GM19463 (cell line): Measurements from ENCODE around the gene KCNH6.

Experiments
- ATAC-seq: cut with Tn5 transposase; IDR thresholded peaks from one replicate; pipeline ENCODE4 v1.9.1; 2021; ENCODE audit warnings: mild to moderate bottlenecking, moderate library complexity; ENCODE audit not compliant: unreplicated experiment

KCNH6 gene

GRCh38 chr17:63511331-63511730 lies 11.8 kb upstream of the KCNH6 start:
- no peak for ATAC-seq

- no peak for ATAC-seq
These were observed 10.8 kb upstream of the KCNH6 start for GRCh38 chr17:63512388-63512787.

DNA sequence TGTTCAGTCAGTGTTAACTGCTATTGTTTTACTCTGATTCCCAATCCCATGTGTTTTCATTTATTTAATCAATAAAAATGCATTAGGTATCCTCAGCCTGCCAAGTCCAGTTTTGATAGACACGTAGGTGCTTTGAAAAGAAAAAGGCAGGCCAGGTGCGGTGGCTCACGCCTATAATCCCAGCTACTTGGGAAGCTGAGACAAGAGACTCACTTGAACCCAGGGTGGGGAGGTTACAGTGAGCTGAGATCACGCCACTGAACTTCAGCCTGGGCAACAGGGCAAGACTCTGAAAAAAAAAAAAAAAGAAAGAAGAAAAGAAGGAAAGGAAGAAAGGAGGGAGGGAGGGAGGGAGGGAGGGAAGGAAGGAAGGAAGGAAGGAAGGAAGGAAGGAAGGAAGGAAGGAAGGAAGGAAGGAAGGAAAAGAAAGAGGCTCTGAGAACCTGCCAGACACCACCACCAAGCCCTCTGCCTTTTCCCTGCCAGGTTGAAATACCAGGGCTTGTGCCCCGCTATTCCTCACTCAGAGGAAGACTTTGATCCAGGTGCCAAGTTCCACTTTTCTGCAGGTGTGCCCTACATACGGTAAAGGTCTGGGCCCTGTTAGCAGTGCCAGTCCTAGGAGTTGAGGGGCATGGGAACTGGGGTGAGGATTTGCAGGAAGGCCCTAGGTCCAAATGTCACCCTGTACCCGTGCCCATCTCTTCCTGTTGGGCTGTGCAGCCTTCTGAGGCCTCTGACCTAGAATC lies 10.1 kb upstream of the KCNH6 start:
- no peak for ATAC-seq

GRCh38 chr17:63514477-63514876 lies 8.7 kb upstream of the KCNH6 start:
- no peak for ATAC-seq

- ATAC-seq = no peak
These were observed 8.2 kb upstream of the KCNH6 start for GRCh38 chr17:63514974-63515373.

- ATAC-seq = no peak
These were observed 7.7 kb upstream of the KCNH6 start for GRCh38 chr17:63515426-63515825.

DNA sequence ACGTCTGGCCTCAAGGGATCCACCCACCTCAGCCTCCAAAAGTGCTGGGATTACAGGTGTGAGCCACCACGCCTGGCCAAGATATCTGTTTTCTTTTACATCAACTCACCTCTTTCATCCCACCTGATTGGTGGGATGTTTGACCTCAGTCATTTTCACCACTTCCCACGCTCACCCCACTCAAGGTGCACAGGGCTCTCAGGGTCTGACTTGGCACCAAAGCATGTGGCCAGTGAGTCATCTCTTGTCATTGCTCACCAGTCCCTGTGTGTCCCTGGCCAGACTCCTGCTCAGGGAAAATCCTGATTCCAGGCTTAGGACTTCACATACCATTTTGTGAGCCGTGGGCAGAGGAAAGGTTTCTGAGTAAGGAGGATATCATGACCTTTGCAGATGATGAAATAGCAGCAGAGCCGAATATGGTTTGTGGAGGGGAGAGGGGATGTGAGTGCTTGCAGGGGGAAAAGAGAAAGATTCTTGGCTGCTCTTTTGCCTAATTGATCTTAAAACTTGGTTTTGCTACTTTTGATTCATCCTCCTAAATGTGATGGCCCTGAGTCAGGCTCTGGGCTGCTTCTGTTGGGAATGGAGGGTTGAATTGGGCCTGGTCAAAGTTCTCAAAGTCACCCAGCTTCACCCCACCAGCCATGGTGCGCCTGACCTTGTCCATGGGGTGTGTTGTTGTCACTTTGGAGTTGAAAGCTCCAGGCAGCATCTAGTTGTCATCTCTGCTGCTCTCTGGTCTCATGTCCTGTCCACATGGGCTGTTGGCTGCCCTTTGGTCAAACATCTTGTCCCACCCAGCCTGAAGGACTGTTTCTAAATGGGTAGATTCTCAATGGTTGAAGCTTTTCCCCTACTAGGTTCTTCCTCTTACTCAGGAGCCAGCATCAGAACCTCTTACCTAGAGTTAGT lies 6.0 kb upstream of the KCNH6 start:
- ATAC-seq = no peak

DNA sequence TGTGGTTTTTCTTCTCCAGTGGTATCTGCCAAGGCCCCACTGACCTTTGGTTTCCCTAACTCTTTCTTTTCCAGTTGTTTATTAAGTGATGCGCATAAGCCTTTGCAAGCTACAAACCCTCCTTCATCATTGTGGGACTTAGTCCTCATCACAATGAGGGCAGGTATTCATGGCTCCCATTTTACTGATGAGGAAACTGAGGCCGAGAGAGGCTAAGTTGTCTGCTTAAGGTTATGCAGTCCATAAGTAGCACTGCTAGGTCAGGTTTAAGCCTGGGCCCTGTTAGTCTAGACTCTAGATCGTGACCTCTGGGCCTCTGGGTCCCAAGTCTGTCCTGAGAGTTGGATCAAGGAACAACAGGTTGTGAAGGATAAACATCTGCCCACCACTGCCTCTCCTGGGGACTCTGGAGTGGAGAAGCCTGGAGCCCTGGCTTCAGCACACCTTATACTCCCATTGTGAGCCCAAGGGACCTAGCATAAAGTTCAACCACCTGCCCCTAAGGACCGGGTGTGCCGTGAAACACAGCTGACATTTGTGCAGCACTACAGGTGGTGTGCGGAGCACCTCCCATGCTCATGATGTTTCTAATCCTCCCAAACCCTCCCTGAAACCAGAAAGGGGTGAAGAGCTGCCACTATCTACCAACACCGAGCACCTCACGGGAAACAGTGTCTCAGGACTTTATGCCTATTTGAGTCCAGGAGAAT lies 5.2 kb upstream of the KCNH6 start:
- ATAC-seq = no peak

DNA sequence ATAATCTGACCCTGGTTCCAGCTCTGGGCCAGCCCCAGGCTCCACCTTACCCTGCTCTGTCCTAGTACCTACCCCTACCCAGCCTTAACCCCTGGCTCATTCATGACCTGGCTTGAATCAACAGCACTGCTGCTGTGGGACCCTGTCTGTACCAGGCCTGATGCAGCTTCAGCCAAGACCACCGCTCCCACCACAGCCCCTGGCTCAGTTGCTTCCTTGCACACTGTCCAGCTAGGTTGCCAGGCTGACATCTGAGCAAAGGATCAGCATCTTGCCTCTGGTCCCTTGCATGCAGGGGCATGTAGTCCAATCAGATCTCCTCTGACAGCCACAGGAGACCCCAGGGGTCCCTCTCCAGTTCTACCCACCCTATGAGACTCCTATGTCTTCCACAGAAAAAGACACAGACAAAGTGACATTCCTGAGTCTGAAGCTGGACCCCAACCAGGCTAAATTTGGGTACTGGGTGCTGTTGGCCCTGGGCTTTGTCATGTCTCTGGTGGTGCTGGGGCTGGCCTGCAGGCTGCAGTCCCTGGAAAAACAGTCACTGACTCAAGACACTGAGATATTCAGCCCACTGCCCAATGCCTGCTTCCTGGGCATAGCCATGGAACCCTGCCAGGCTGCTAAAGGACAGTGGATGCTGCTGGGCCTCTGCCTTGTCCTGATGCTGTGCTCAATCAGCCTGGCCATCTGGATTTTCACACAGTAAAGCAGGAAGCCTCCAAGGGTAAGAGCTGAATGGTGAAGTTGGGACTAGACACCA lies 3.9 kb upstream of the KCNH6 start:
- ATAC-seq = no peak

DNA sequence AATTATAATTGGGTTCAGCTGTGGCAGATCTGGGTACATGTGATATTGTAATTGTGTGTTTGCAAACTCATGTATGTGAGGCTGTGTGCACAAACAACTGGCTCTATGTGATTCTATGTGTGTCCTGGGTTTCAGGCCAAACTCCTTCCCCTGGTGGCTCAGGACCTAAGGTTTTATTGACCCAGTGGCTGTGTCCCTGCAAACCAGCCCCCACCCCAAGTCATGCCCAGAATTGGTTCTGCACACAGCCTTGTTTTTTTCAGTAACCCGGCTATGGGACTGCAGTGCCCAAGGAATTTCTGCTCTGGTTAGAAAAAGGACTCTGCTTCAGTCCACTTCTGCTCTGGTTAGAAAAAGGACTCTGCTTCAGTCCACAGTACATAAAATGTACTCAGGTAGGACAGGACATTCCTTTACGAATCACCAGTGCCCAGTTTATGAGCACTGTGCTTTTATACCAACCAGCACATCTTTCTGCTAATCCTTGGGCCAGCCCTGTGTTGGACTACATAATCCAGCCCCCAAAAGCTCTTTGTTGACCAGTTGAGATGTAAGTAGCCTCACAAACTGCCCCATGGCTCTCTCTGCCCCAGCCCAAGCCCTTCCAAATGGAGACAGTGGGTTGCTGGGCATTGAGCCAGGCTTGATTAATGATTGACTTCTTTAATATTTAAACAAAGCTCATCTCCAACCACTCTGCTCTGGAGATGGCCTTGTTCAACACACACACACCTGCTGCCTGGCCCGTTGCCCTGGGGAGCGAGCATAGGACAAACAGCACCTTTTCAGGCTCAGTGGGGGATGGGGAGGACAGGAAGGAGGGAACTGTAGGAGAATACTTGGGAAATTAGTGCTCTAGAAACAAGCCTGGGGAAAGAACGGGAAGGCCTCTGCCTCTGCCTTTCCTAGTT lies 2.9 kb upstream of the KCNH6 start:
- ATAC-seq = no peak

DNA sequence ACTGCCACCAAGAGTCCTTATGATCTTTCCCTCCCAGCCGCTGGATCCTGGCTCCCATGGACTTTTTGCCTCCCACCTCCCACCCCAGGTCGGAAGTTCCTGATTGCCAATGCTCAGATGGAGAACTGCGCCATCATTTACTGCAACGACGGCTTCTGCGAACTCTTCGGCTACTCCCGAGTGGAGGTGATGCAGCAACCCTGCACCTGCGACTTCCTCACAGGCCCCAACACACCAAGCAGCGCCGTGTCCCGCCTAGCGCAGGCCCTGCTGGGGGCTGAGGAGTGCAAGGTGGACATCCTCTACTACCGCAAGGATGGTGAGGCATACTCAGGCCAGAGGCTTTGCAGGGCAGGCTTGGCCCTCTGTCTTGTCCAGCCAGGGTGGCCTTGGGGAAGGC lies 893 bp downstream of the KCNH6 start:
- ATAC-seq = no peak

DNA sequence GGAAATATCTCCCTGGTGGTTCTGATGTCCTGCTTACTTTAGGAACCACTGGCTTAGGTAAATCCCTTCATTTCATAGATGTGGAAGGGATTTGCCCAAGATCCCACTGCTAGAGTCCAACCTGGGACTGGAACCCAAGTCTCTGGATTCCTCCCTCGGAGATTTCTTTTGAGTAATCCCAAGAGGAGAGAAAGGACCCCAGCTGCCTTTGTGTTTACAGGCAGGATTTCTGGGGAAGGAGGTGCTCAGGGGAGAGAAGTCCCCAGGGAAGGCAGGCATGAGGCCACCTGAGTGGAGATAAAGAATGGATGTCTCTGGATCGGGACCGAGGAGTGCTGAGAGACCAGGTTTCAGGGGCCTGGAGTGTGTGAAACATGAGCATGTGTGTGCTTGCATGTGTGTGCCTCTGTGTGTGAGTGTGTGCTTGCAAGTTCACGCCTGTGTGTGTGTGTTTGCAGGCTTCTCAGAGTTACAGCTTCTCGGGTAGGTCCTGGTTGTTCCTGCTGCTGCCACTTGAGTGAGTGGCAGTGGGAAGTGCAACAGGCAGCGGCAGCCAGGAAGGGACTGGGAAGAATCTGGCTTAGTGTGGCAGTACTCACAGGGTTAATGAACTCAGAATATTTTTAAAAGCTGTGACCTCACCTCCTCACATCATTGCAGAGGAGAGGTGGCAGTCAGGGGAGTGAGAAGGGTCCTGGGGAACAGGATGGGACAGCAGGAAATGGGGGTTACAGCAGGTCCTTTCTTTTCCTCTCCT lies 2.2 kb downstream of the KCNH6 start:
- no peak for ATAC-seq

DNA sequence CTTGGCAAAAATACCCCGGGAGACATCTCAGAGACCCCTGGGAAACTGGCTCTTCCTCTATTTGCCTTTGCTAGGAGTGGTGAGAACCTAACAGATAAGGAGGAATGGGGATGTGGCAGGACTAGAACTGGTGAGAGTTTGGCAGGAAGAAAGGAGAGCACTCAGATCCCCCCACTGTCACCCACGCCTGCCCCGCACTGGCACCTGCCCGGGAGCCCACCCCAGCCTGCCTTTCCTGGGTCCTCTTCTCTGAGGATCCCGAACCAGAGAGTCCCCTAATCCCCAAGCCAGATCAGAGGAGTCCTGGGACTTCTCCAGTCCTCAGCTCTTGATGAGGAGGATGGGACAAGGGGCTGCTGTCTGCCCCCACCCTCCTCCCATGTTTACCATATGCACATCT lies 3.7 kb downstream of the KCNH6 start:
- ATAC-seq = no peak

DNA sequence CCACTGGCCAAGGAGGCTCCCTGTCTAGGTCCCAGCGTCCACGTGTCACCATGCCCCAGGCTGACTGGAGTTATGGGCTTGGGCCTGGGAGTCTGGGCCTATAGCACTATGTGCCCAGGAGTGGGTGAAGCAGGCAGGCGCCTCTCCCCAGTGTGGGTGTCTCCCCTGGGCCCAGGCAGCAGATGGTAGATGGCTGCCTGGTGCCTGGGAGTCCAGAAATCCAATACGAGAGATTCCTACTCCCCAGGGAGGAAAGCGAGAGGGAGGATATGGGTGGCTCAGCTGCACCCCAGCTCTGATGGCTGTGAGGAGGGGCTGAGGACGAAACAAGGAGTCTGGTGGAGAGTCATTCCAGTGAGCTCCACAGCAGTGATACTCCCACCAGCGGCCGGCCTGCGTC lies 5.0 kb downstream of the KCNH6 start:
- no peak for ATAC-seq

DNA sequence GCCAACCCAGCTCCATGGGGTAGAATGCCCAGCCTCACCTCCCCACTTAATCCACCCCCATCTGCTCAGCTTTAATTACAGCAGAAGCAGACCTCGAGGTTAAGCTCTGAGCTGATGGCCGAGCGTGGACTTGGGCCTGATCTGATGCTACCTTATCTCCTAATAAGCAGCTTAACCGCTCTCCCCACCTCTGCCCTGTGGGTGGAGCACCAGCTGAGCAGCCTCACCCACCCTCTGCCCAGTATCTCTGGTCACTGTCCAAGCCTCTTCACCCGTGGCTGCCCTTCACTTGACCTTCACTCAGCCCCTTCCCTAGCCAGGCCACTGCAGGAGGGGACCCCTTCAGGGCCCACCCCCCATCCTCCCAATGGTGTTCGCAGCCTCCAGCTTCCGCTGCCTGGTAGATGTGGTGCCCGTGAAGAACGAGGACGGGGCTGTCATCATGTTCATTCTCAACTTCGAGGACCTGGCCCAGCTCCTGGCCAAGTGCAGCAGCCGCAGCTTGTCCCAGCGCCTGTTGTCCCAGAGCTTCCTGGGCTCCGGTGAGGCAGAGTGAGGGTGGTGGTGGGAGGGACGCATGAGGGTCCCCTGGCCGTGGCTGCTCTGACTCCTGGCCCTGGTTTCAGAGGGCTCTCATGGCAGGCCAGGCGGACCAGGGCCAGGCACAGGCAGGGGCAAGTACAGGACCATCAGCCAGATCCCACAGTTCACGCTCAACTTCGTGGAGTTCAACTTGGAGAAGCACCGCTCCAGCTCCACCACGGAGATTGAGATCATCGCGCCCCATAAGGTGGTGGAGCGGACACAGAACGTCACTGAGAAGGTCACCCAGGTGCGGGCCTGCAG lies 6.8 kb downstream of the KCNH6 start:
- ATAC-seq = no peak

DNA sequence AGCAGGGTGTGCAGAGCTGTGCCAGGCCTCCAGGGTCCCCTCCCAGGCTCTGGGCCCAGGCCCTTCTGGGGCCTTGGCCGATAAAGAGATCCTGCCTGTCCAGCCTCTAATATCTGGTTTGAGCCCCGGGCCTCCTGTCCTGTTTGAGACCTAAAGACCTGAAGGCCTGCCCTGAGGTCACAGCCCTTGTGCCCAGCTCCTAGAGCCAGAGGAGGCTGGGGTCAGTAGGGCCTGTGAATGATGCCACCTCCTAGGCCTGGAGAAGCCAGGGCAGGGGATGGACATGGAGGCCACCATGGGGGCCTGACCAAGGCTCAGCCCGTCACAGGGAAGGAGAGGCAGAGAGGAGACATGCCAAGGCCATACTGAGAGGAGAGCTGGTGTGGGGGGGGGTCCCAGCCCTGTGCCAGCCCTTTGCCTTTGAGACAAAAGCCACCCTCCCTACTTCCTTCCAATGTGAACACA lies 7.4 kb downstream of the KCNH6 start:
- ATAC-seq = no peak

- no peak for ATAC-seq
These were observed 8.1 kb downstream of the KCNH6 start for GRCh38 chr17:63531022-63531965.
